Astrocyte of the spinal cord (primary cell): ENCODE measurements around the gene CD58.

Source experiments
- DNase-seq: peaks from one replicate; pipeline ENCODE4 v3.0.0; 2011; ENCODE audit warnings: low read depth, low spot score
- H3K4me3 ChIP-seq: 2 replicates; pipeline ENCODE4 v1.5.1; 2011; ENCODE audit warnings: low read depth, mild to moderate bottlenecking, low read length, moderate library complexity
- in situ Hi-C: cut with HindIII; loops from 2 replicates; pipeline ENCODE4 v1.10.0; 2017; ENCODE audit warnings: low sequenced_read_pairs
- TF ChIP-seq, protein P1 (sequence below): IDR thresholded peaks from 2 replicates; pipeline ENCODE4 v1.5.1; 2012; ENCODE audit warnings: low read depth, mild to moderate bottlenecking, low read length, inconsistent platforms

CD58 gene

DNA sequence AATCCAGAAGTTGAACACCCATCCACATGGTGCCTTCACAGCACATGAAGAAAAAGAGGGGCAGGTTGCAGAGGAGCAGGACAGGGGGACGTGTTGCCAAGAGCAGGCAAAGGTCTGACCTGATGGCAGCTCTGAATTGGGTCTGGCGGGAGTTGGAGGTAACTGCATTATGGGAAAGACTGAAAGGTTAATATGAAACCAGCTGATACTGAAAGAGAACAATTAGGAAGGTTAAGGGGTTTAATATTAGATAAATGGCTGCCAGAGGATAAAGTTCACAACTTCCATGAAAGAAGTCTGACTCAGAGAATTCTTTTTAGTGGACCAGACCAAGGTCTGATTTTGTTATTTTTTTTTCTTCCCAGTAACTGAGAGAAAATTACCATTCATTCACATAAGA lies 76.1 kb downstream of the CD58 start:
- TF ChIP-seq, protein P1, sequence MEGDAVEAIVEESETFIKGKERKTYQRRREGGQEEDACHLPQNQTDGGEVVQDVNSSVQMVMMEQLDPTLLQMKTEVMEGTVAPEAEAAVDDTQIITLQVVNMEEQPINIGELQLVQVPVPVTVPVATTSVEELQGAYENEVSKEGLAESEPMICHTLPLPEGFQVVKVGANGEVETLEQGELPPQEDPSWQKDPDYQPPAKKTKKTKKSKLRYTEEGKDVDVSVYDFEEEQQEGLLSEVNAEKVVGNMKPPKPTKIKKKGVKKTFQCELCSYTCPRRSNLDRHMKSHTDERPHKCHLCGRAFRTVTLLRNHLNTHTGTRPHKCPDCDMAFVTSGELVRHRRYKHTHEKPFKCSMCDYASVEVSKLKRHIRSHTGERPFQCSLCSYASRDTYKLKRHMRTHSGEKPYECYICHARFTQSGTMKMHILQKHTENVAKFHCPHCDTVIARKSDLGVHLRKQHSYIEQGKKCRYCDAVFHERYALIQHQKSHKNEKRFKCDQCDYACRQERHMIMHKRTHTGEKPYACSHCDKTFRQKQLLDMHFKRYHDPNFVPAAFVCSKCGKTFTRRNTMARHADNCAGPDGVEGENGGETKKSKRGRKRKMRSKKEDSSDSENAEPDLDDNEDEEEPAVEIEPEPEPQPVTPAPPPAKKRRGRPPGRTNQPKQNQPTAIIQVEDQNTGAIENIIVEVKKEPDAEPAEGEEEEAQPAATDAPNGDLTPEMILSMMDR = no peak
- DNase-seq = no peak
- in situ Hi-C loops = no loop called here
- H3K4me3 ChIP-seq = no peak overlapping the region

DNA sequence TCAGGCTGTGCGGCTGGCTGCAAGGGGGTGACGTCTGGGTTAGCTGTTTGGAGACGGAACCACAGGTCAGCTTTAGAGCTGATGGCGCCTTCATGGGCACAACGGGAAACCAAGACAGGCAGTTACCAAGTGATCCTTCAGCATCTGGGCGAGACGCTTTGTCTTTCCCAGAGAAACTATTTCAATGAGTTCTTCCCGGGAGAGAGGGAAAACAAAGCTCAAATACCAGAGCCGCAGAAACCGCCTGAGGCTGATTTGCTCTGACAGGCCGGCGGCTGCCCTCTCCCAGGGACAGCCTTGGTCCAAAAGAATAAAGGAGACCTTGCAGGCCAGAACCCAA lies 76.5 kb downstream of the CD58 start:
- no peak for DNase-seq
- in situ Hi-C loops = no loop called here
- H3K4me3 ChIP-seq = no peak overlapping the region
- TF ChIP-seq, protein P1 = no peak

DNA sequence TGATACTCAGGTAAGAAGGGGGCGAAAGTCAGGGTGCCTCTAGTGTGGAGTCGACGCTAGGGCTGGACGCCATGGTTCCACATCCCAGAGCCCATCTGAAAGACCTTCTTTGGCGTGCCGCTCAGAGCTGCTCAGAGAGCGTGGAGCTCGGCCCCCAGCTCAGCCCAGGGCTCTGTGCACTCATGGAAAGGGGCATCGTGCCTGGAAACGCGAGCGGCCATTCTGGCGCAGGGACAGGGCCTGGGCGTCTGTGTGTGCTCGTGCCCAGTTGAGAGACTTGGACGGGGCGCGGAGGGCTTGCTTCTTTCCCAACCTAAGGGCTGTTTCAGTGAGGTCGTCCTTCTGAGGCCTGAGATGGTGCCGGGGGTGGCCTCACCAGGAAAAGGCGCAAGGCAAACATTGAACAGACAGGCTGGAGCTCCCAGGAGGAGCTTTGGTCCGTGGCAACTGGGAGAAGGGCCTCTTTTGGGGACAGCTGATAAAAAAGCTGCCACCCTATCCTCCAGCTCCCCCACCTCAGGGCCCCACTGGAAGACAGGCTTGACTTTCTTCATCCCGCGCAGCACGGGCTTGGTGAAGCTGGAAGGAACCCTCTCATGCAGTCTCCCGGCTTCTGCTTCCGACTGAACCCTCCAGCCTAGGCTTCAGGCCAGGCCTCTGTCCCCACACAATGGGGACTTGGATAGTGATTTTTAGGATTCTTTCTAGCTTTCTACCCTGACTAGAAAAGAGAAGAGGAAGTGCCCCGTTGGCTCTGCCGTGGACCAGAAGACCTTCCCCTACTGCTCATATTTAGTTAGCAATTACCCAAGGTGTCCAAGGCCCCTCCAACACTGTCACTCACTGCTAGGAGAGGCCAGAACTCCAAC lies 77.1 kb downstream of the CD58 start:
- no peak overlapping the region for H3K4me3 ChIP-seq
- in situ Hi-C loops = no loop called here

GRCh38 chr1:116493036-116493435 lies 77.8 kb downstream of the CD58 start:
- in situ Hi-C loops = no loop called here
- TF ChIP-seq, protein P1 = no peak
- DNase-seq = no peak
- no peak overlapping the region for H3K4me3 ChIP-seq

More for the DNA sequence above, 77.1 kb downstream of the CD58 start:
- no peak for DNase-seq
- TF ChIP-seq, protein P1 = no peak

DNA sequence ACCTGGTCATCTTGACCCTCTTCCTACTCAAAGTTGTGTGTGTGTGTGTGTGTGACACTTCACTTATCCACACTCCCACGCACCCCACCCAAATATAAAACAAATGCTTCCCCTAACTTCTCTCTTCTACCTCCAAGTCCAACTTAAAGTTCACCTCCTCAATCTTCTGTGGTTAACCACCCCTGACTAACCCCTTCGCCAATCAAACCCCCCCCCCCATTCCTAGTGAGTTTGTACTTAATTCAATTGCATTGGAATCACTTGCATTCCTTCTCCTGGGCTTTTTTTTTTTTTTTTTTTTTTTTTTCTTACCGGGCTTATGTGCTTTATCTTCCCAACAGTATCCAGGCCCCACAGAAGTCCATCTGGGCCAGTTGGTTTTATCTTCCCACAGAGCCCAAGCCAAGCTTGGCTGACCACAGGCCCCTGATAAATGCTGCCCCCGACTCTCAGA lies 78.4 kb downstream of the CD58 start:
- TF ChIP-seq, protein P1 = no peak
- peak; percentile 42 for DNase-seq
- in situ Hi-C loops = no loop called here
- no peak overlapping the region for H3K4me3 ChIP-seq

GRCh38 chr1:116491700-116492357 lies 79.0 kb downstream of the CD58 start:
- DNase-seq = no peak
- no peak overlapping the region for H3K4me3 ChIP-seq
- TF ChIP-seq, protein P1 = no peak
- in situ Hi-C loops = no loop called here
